GM21515 (cell line): Measurements from ENCODE around the gene CCDC85A.

ENCODE experiments used
- ATAC-seq: cut with Tn5 transposase; IDR thresholded peaks from one replicate; pipeline ENCODE4 v1.9.1; 2021; ENCODE audit not compliant: unreplicated experiment

Gene CCDC85A

GRCh38 chr2:56192664-56193305 is 9.0 kb downstream of the CCDC85A start:
- ATAC-seq: no peak

- ATAC-seq: no peak
Observed at GRCh38 chr2:56195563-56195962, 11.8 kb downstream of the CCDC85A start.

GRCh38 chr2:56197816-56198215 is 14.0 kb downstream of the CCDC85A start:
- ATAC-seq: no peak

GRCh38 chr2:56198936-56199335 is 15.1 kb downstream of the CCDC85A start:
- no peak for ATAC-seq

- no peak for ATAC-seq
Observed at GRCh38 chr2:56199492-56199891, 15.7 kb downstream of the CCDC85A start.

GRCh38 chr2:56202381-56203121 is 18.8 kb downstream of the CCDC85A start:
- no peak for ATAC-seq

GRCh38 chr2:56204556-56204955 is 20.8 kb downstream of the CCDC85A start:
- ATAC-seq: no peak

GRCh38 chr2:56206250-56206649 is 22.5 kb downstream of the CCDC85A start:
- ATAC-seq: no peak

GRCh38 chr2:56207760-56208159 is 24.0 kb downstream of the CCDC85A start:
- no peak for ATAC-seq

GRCh38 chr2:56208380-56208779 is 24.6 kb downstream of the CCDC85A start:
- no peak for ATAC-seq

- ATAC-seq: no peak
Observed at GRCh38 chr2:56209701-56210100, 25.9 kb downstream of the CCDC85A start.

- no peak for ATAC-seq
Observed at GRCh38 chr2:56210291-56210690, 26.5 kb downstream of the CCDC85A start.

- no peak for ATAC-seq
Observed at GRCh38 chr2:56211048-56211447, 27.3 kb downstream of the CCDC85A start.

GRCh38 chr2:56215911-56216310 is 32.1 kb downstream of the CCDC85A start:
- ATAC-seq: no peak

GRCh38 chr2:56217106-56217505 is 33.3 kb downstream of the CCDC85A start:
- no peak for ATAC-seq

- ATAC-seq: no peak
Observed at GRCh38 chr2:56222481-56222880, 38.7 kb downstream of the CCDC85A start.

- no peak for ATAC-seq
Observed at GRCh38 chr2:56224316-56224715, 40.5 kb downstream of the CCDC85A start.

- ATAC-seq: no peak
Observed at GRCh38 chr2:56227811-56228210, 44.0 kb downstream of the CCDC85A start.

GRCh38 chr2:56229397-56230060 is 45.7 kb downstream of the CCDC85A start:
- ATAC-seq: no peak

- ATAC-seq: no peak
Observed at GRCh38 chr2:56230156-56230555, 46.4 kb downstream of the CCDC85A start.

- ATAC-seq: no peak
Observed at GRCh38 chr2:56231361-56231760, 47.6 kb downstream of the CCDC85A start.

GRCh38 chr2:56232912-56233311 is 49.1 kb downstream of the CCDC85A start:
- ATAC-seq: no peak
